HG03378 (cell line): ENCODE measurements around the gene TBC1D14.

Experiments used
- ATAC-seq: cut with Tn5 transposase; IDR thresholded peaks from one replicate; pipeline ENCODE4 v1.9.1; 2021; ENCODE audit warnings: mild to moderate bottlenecking, moderate library complexity; ENCODE audit not compliant: unreplicated experiment

The TBC1D14 gene, protein sequence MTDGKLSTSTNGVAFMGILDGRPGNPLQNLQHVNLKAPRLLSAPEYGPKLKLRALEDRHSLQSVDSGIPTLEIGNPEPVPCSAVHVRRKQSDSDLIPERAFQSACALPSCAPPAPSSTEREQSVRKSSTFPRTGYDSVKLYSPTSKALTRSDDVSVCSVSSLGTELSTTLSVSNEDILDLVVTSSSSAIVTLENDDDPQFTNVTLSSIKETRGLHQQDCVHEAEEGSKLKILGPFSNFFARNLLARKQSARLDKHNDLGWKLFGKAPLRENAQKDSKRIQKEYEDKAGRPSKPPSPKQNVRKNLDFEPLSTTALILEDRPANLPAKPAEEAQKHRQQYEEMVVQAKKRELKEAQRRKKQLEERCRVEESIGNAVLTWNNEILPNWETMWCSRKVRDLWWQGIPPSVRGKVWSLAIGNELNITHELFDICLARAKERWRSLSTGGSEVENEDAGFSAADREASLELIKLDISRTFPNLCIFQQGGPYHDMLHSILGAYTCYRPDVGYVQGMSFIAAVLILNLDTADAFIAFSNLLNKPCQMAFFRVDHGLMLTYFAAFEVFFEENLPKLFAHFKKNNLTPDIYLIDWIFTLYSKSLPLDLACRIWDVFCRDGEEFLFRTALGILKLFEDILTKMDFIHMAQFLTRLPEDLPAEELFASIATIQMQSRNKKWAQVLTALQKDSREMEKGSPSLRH

GRCh38 chr4:6909113-6909969 is at the start of gene TBC1D14:
TSS of gene TBC1D14 (plus strand) at chr4:6909826. CDS start at chr4:6923390, 13,564 bp downstream.
- ATAC-seq = peak; percentile 73

DNA sequence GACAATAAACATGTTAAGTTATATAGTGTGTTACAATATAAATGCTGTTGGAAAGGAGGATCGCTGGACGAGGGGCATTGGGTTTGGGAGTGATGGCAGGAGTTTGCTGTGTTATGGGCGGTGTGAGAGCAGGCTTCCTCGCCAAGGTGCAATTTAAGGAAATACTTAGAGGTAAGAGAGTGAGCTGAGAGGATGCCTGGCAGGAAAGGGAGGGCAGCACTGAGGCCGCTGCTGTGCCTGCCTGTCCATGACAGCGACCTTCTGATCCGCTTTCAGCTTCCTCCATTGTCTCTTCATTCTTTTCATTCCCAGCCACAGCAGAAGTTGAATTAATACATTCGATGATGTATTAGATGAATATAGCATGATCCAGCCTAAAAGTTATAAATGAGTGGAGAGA is 41.2 kb upstream of the TBC1D14 start:
- no peak for ATAC-seq

- no peak for ATAC-seq
Measured at GRCh38 chr4:6869944-6870343, 39.7 kb upstream of the TBC1D14 start.

DNA sequence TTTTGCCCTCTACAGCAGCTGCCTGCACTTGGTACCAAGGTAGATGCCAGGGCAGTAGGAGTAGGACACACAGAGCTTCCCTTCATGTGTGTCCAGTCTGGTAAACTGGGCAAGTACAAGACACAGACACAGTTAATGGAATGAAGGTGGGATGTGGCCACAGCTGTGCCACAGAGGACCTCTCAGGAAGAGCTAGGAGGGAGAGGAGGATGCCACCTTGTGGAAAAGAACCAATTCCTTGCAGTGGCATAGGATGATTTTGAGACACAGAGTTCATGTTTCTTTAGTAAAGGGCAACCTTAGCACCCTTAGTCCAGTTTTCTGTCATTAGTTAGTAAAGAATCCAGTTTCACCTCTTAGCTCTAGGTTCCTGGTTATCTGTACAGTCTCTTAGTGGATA is 36.3 kb upstream of the TBC1D14 start:
- no peak for ATAC-seq

DNA sequence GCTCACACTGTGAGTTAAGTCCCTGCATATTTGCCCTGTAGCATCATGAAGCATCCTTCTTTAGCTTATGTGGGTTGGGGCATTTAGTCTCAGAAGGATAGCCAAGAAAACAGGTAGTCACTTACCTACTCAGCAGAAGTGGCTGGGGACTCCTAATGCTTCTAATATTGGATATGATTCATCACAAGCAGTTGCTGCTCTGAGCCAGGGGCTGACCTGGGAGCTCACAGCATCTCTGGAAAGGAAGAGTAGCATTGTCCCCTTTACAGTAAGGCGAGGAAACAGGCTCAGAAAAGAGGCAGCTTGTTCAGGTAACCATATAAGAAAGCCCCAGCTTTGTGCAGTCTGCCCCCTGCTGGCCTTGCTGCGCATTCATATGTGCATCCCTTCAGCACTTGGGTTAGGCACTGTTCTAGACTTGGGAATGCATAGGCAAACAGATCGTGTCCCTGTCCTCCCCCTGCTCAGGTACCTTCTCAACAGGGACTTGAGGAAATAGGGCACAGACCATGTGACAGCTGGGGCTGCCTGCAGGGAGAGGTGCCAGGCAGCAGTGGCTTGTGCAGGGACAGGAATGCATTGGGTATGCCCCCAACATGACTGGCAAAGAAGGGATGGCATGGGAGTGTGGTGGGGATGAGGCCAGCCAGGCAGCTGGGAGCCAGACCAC is 35.7 kb upstream of the TBC1D14 start:
- no peak for ATAC-seq

DNA sequence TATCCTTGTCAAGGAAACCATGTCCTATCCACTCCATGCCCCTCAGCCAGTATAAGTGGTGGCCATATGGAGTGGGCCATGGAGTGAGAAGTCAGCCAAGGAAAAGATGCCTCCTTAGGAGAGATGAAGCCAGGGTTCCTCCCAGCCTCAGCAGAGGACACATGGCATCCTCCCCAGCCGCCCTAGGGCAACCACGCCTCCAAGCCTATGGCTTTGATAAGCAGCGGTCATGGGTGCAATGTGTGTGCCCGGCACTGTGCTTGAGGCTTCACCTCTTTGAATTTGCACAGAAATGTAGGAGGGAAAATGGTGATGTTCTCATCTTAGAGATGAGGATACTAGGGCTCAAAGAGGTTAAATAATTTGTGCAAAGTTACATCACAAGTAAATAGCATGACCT is 34.6 kb upstream of the TBC1D14 start:
- ATAC-seq = no peak

DNA sequence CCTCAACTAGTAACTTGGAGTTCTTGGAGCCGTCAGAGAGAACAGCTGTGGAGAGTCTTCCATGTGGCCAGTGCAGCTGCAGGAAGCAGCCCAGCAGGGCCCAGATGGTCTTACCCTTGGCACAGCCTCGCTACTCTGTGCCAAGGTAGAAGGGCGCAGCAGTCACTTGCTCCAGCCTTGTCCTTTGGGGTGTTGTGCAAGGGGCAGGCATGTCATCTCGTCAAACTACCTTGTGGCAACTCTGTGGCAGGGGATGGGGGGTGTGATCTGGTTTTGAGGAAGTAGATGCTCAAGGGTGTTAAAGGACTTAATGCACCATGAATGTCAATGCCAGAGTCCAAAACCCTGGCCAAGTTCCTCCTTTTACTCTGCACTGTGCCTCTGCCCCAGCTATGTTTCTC is 34.2 kb upstream of the TBC1D14 start:
- no peak for ATAC-seq

GRCh38 chr4:6876440-6876839 is 33.2 kb upstream of the TBC1D14 start:
- no peak for ATAC-seq

DNA sequence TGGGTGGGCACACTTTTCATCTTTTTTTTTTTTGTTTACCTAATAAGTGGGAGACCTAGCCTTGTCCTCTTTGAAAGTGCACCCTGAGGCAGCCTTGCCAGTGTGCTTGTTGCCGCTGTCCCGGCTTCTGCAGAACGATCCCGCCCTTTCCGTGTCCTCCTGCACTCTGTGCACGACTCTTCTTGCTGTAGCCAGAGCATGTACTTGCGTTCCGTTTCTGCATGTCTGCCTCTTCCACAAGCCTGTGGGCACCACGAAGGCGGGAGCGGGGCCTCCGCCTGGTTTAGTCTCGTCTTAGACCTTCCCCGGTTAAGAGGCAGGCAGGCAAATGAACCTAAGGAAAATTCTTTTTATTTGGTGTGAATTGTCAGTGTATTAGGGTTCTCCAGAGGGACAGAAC is 32.6 kb upstream of the TBC1D14 start:
- ATAC-seq = no peak

DNA sequence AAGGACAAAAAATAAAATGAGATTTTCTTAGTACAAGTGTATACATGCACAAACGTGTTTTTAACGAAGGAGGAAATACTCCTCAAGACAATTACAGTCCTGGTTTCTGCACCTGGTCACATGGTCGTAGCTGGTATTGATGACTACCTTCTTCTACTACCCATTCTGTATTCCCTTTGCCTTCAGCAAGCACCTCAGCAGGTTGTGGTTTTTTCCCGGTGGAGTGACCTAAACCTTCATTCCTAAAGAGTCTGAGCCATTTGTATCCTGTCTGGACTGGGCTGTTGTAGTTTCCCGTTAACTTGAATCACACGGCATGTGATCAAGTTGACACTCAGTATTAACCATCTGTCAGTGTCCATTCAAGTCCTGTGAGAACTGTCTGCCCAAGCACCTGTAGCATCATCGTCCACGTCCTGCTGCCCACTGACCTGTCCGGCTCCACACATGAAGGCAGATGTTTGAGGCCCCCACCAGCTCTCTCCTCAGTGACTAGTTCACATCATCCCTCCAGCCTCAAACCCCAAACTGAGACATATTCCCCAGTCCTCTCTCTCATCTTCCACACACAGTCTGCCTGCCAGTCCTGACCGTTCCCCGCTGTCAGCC is 31.1 kb upstream of the TBC1D14 start:
- no peak for ATAC-seq

- ATAC-seq = no peak
Measured at GRCh38 chr4:6880691-6881090, 28.9 kb upstream of the TBC1D14 start.

DNA sequence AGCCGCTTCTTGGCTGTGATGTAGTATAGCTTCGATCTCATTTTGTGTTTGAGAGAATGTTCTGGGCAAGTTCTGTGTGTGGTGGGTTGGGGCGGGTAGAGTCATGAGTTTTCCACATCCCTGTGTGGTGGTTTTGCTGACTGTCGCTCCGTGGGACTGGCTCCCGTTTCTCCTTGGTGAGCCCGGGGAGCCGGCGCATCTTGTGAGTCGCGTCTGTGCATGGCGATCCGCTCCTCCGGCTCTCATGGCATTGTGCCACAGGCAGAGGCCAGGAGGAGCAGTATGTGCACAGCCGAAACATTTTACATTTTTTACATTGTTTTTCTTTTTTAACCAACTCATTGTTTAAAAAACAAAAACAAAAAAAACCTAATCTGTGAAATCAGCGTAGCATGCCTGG is 27.7 kb upstream of the TBC1D14 start:
- no peak for ATAC-seq

- no peak for ATAC-seq
Measured at GRCh38 chr4:6884341-6884870, 25.2 kb upstream of the TBC1D14 start.

GRCh38 chr4:6885953-6886557 is 23.6 kb upstream of the TBC1D14 start:
- ATAC-seq = no peak

DNA sequence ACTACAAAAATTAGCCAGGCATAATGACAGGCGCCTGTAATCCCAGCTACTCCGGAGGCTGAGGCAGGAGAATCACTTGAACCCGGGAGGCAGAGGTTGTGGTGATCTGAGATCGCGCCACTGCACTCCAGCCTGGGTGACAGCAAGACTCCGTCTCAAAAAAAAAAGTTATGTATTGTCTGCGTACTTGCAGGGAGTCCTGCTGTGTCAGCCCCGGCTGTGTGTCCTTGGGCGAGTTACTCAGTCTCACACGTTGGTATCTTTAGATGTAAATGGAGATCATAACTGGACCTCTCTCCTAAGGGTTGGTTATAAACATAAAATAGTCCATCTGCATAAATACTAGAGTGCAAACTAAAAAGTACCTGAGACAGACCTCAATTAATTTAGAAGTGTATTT is 22.7 kb upstream of the TBC1D14 start:
- ATAC-seq = no peak

DNA sequence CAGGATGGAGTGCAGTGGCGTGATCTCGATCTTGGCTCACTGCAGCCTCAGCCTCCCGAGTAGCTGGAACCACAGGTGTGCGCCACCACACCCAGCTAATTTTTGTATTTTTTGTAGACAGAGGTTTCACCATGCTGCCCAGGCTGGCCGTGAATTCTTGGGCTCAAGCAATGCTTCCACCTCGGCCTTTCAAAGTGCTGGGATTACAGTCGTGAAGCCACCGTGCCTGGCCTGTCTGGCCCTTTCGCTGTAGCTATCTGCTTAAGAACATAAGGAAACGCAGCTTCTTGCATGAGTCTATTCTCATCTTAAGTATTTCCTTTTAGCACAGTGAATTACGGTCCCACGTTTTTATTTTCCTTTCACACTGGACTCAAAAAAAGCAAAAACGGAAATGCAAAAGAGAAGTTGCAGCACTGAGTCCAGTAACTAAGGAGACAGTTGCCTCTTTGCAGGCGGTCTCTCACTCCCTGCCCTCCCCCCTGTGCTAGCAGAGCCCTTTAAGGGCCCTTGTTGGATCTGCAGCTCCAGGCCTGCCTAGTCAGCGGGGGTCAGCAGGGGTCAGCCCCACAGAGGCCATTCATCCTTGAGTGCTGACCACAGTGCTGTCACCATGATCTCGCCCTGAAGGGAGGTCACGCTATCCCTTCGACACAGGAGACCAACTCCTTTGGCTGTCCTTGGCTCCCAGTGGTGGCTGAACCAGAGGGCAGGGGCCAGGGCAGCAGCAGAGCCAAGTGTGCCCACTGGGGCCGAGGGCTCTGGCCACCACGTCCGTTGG is 21.8 kb upstream of the TBC1D14 start:
- ATAC-seq = no peak

GRCh38 chr4:6888506-6889071 is 21.0 kb upstream of the TBC1D14 start:
- no peak for ATAC-seq

DNA sequence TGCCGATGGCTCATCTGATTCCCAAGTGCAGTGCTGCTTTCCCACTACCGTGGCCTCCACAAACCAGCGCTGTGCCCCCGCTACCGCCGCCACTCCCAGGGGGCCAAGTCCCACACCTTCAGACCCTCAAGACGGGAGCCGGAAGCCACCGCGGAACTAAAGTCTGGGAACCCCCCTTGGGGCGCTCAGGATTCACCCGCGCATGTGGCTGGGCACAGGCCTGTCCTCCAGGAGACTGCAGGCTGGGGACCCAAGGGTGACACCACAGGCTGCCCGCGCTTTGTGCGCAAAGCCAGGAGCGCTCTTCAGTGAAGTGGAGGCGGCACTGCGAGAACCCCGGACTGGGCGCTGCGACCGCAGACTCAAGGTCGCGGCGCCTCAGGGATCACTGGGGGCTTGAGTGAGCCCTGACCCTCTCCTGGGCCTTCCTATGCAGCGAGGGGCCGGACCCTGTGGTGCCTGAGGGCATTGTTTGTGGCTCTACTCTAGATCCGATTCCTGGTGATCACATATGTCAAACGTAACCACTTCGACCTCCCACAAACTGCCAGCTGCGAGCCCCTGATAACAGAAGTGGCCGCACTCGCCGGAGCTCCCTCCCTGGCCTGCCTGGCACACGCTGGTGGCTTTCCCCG is 20.4 kb upstream of the TBC1D14 start:
- no peak for ATAC-seq
